GM10847 (cell line): ENCODE results near the gene TRIM67.

ENCODE experiments used
- POLR2A ChIP-seq: IDR thresholded peaks from 2 replicates; pipeline ENCODE4 v1.6.1; 2011; ENCODE audit not compliant: insufficient read length; ENCODE audit errors: extremely low read depth

TRIM67 gene

GRCh38 chr1:231161667-231162296, at the start of gene TRIM67:
TSS of gene TRIM67 (plus strand) at chr1:231162058. CDS start at chr1:231162970, 912 bp downstream.
- TF ChIP-seq POLR2A, result no peak

GRCh38 chr1:231116738-231117137, 45.1 kb upstream of the TRIM67 start:
- no peak for TF ChIP-seq POLR2A

GRCh38 chr1:231118704-231119453, 43.0 kb upstream of the TRIM67 start:
- TF ChIP-seq POLR2A, result no peak

- no peak for TF ChIP-seq POLR2A
Measured at GRCh38 chr1:231121533-231121932, 40.3 kb upstream of the TRIM67 start.

- TF ChIP-seq POLR2A, result no peak
Measured at GRCh38 chr1:231122143-231122542, 39.7 kb upstream of the TRIM67 start.

- no peak for TF ChIP-seq POLR2A
Measured at GRCh38 chr1:231124746-231125145, 37.1 kb upstream of the TRIM67 start.

- TF ChIP-seq POLR2A, result no peak
Measured at GRCh38 chr1:231125972-231126580, 35.8 kb upstream of the TRIM67 start.

- no peak for TF ChIP-seq POLR2A
Measured at GRCh38 chr1:231130544-231130943, 31.3 kb upstream of the TRIM67 start.

- no peak for TF ChIP-seq POLR2A
Measured at GRCh38 chr1:231134624-231135023, 27.2 kb upstream of the TRIM67 start.

GRCh38 chr1:231138236-231138635, 23.6 kb upstream of the TRIM67 start:
- no peak for TF ChIP-seq POLR2A

GRCh38 chr1:231139125-231139649, 22.7 kb upstream of the TRIM67 start:
- TF ChIP-seq POLR2A, result no peak

GRCh38 chr1:231139659-231140654, 21.9 kb upstream of the TRIM67 start:
- TF ChIP-seq POLR2A, result no peak

GRCh38 chr1:231144416-231145193, 17.3 kb upstream of the TRIM67 start:
- no peak for TF ChIP-seq POLR2A

- no peak for TF ChIP-seq POLR2A
Measured at GRCh38 chr1:231147896-231148295, 14.0 kb upstream of the TRIM67 start.
